Testis (tissue), 3 donors: ENCODE results near the gene PGAP2. TPM values are rescaled to one million over a fixed set of nuclear protein-coding genes. Genes with fewer than 3 reads are reported as not detected.

ENCODE experiments used
- DNase-seq: peaks from one replicate; pipeline ENCODE4 v3.0.0-alpha.2; 2019
- H3K27ac ChIP-seq, 2 donors: fragments of 200-600 bp; sonication (generic); one replicate each; pipeline ENCODE4 v1.5.1; 2019
- H3K27me3 ChIP-seq: fragments of 200-600 bp; sonication (generic); one replicate; pipeline ENCODE4 v1.5.1; 2019
- H3K36me3 ChIP-seq: fragments of 200-600 bp; sonication (generic); one replicate; pipeline ENCODE4 v1.5.1; 2017; ENCODE audit warnings: low read depth; ENCODE audit errors: missing control alignments
- H3K4me1 ChIP-seq: fragments of 200-600 bp; sonication (generic); one replicate; pipeline ENCODE4 v1.5.1; 2019
- H3K4me3 ChIP-seq, 2 donors: fragments of 200-600 bp; sonication (generic); one replicate each; pipeline ENCODE4 v1.5.1; 2017 to 2019
- H3K9me3 ChIP-seq: fragments of 200-600 bp; sonication (generic); one replicate; pipeline ENCODE4 v1.5.1; 2017
- POLR2A ChIP-seq: fragments of 450-650 bp; IDR thresholded peaks from one replicate; pipeline ENCODE4 v1.6.1; 2017; ENCODE audit warnings: antibody characterized with exemption, mild to moderate bottlenecking, moderate library complexity
- WGBS, 2 donors: methylation state at CpG; one replicate each; pipeline ENCODE4 v1.1.5; 2018; 5-methylcytosine and 5-hydroxymethylcytosine counted together
- intact Hi-C: fragments of 100-400 bp; cut with DNase I; formaldehyde crosslinking; loops from one replicate; pipeline ENCODE4 v1.15.1; 2023; ENCODE audit warnings: low total_unique reads
- polyA plus RNA-seq: library from polyadenylated mRNA; stranded (reverse); fragments of 350-450 nt; fragmentation: Illumina TruSeq; extraction: RNeasy Lipid Tissue Mini Kit (QIAGEN cat#74804); gene quantifications from one replicate; pipeline ENCODE4 v1.2.3, GENCODE V29; 2014; ENCODE audit warnings: low read depth, low replicate concordance; ENCODE audit not compliant: insufficient read depth
- small RNA-seq, 2 donors: library from RNA; depleted of rRNA; stranded (forward); fragments of <200 nt; gene quantifications; one replicate each; pipeline ENCODE3, GENCODE V24; 2016
- total RNA-seq, 2 donors: library from RNA; depleted of rRNA; stranded (reverse); fragments of >200 nt; gene quantifications; one replicate each; pipeline ENCODE4 v1.2.3, GENCODE V29; 2016
- TF ChIP-seq, protein P1 (sequence below), 3 experiments: fragments of 450-650 bp in 2 of 3; fragments of 200-600 bp in 1 of 3; sonication (generic) in 1 of 3; IDR thresholded peaks; one replicate each; pipeline ENCODE4 v1.5.1; 2016 to 2019; ENCODE audit warnings: antibody characterized with exemption in 3 of 3, mild to moderate bottlenecking in 2 of 3, moderate library complexity in 1 of 3

The PGAP2 gene
- total and polyA plus RNA-seq, 3 donors from 2014 or later, result 40.5 to 56.8 (median 54.4) TPM

DNA sequence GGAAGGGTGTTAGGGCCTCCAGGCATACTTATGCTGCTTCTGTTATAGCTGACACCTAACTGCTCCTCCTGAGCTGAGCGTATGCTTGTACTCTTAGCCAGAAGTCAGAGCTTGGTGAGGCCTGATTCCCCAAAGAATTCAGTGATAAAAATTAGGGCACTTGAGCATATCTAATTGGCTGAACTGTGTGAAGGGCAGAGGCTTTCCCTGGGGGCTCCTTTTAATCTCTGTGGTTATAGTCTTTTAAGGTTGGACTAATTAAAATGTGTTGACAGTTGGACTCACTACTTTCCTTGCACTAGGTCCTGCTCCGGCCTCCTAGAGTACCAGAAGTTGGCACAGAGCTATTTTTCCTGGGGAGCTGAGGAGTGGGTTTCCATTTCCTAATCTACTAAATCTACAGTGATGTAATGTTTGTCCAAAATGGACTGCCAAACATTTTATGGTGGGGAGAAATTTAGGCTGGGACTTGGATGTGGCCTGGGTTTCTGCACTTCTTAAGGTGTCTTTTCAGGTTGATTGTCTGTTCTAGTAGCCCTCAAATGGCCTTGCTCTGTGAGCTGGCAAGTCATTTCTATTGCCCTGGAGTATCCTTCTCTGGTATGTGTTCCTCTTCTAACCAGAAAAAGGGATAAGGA lies 65.5 kb downstream of the PGAP2 start:
- Histone ChIP-seq H3K9me3 (no peaks in the 10 kb centered on the region), H3K4me1 (peaks cover 12% of the 10 kb centered on the region), H3K4me3 (no peak overlapping the region), H3K27ac (no peak overlapping the region), H3K27me3 (no peaks in the 10 kb centered on the region), H3K36me3 (no peaks in the 10 kb centered on the region)
- TF ChIP-seq POLR2A, result no peak
- TF ChIP-seq, protein P1, sequence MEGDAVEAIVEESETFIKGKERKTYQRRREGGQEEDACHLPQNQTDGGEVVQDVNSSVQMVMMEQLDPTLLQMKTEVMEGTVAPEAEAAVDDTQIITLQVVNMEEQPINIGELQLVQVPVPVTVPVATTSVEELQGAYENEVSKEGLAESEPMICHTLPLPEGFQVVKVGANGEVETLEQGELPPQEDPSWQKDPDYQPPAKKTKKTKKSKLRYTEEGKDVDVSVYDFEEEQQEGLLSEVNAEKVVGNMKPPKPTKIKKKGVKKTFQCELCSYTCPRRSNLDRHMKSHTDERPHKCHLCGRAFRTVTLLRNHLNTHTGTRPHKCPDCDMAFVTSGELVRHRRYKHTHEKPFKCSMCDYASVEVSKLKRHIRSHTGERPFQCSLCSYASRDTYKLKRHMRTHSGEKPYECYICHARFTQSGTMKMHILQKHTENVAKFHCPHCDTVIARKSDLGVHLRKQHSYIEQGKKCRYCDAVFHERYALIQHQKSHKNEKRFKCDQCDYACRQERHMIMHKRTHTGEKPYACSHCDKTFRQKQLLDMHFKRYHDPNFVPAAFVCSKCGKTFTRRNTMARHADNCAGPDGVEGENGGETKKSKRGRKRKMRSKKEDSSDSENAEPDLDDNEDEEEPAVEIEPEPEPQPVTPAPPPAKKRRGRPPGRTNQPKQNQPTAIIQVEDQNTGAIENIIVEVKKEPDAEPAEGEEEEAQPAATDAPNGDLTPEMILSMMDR (IDR thresholded peaks at IDR 0.05), result no peak
- no peak for DNase-seq
- 77 to 91% methylated on average over 2 of the region's 2 CpGs for WGBS, 2 donors
- intact Hi-C loops, result no loop called here

Small RNA genes within 50 kb of the gene (small RNA-seq; reads per million reads assigned to genes)
- 0 reads per million in 2 donors for gene RNU7-50P

Other genes starting within 250 kb of the PGAP2 start
- gene ART5, start 166.6 kb upstream of the PGAP2 start, total RNA-seq, result 10 to 100 TPM in 1 of 2 donors, 1 to 10 TPM in 1; 9.9 to 31.7 TPM
- gene ART5, start 166.6 kb upstream of the PGAP2 start, polyA plus RNA-seq, result 50.8 TPM
- gene ART1, start 163.4 kb upstream of the PGAP2 start, total RNA-seq, result under 1 TPM in 1 of 2 donors, not detected in 1; 0.79 TPM
- gene ART1, start 163.4 kb upstream of the PGAP2 start, polyA plus RNA-seq, result 0.79 TPM
- gene CHRNA10, start 137.2 kb upstream of the PGAP2 start, total RNA-seq, result 1 to 10 TPM; 2.5 to 4.5 TPM
- 1.8 TPM for gene CHRNA10, start 137.2 kb upstream of the PGAP2 start, polyA plus RNA-seq
- gene NUP98, start 11.0 kb upstream of the PGAP2 start, total RNA-seq, result 100 to 1,000 TPM; 211 to 354 TPM
- gene NUP98, start 11.0 kb upstream of the PGAP2 start, polyA plus RNA-seq, result 280 TPM
- gene RHOG, start 32.4 kb downstream of the PGAP2 start, total RNA-seq, result 10 to 100 TPM; 36.1 to 58.3 TPM
- 37.1 TPM for gene RHOG, start 32.4 kb downstream of the PGAP2 start, polyA plus RNA-seq
- gene STIM1, start 47.1 kb downstream of the PGAP2 start, total RNA-seq, result 10 to 100 TPM; 78.2 to 87.1 TPM
- gene STIM1, start 47.1 kb downstream of the PGAP2 start, polyA plus RNA-seq, result 95.5 TPM